ENCODE data around the gene CCM2L. TPM values are rescaled to one million over a fixed set of nuclear protein-coding genes. Genes with fewer than 3 reads are reported as not detected.

Gene CCM2L
- total RNA-seq, 2 donors from 2014 or later = not detected

DNA sequence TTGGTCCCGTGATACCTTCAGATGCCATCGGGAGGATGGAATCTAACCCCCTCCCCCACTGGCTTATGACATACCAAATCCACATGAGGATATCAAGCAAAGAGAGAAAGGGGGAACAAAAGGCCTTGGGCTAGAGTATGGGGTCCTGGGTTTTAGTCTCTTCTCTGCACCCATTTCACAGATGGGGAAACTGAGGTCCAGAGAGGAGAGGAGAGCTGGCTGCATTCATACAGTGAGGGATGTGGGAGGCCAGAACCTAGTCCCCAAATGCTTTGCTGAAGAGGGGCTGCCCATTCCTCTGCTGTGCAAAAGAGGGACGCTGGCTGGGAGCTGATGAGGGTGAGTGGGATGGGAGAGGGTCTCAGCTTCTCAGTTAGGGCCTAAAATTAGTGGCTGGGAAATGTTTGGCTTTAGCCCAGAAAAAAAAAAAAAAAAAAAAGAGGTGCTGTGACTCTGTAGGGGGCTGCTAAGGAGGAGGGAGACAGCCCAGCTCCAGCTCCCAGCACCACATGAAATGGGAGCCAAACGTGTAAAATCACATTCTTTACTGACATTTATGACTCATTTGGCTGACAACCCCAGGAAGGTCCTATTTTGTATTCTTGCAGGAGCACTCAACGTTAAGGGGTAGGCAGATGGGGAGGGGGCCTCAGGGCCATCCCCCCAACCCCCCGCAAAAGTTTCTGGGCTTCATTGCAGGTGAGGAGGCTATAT, 30.4 kb upstream of the CCM2L start:
- Mint-ChIP-seq H3K36me3 (ENCODE audit: low read depth) (peaks cover 7% of the 10 kb centered on the region), H3K27ac (no peak overlapping the region), H3K27me3 (peaks cover 54% of the 10 kb centered on the region), H3K4me1 (peaks cover 5% of the 10 kb centered on the region), H3K4me3 (no peak overlapping the region)
- no peak for ATAC-seq
- H3K9me3 ChIP-seq (ENCODE audit: control insufficient read depth, low read length, poor library complexity, severe bottlenecking) = no peaks in the 10 kb centered on the region
- DNase-seq = no peak

- Mint-ChIP-seq H3K27me3 (peaks cover 44% of the 10 kb centered on the region), H3K4me3 (no peak overlapping the region), H3K27ac (no peak overlapping the region), H3K36me3 (ENCODE audit: low read depth) (peaks cover 7% of the 10 kb centered on the region), H3K4me1 (peaks cover 5% of the 10 kb centered on the region)
- H3K9me3 ChIP-seq (ENCODE audit: control insufficient read depth, low read length, poor library complexity, severe bottlenecking) = no peaks in the 10 kb centered on the region
- ATAC-seq = no peak
- no peak for DNase-seq
Observed at GRCh38 chr20:31981784-31982183, 28.5 kb upstream of the CCM2L start.

- no peaks in the 10 kb centered on the region for H3K9me3 ChIP-seq (ENCODE audit: control insufficient read depth, low read length, poor library complexity, severe bottlenecking)
- no peak overlapping the region for H3K4me3 Mint-ChIP-seq
- peaks cover 12% of the 10 kb centered on the region for H3K4me1 Mint-ChIP-seq
- DNase-seq (no peak), ATAC-seq (no peak)
- peaks cover 22% of the 10 kb centered on the region for H3K27me3 Mint-ChIP-seq
- no peak overlapping the region for H3K27ac Mint-ChIP-seq
- peaks cover 7% of the 10 kb centered on the region for H3K36me3 Mint-ChIP-seq (ENCODE audit: low read depth)
Observed at GRCh38 chr20:31984981-31985471, 25.2 kb upstream of the CCM2L start.

DNA sequence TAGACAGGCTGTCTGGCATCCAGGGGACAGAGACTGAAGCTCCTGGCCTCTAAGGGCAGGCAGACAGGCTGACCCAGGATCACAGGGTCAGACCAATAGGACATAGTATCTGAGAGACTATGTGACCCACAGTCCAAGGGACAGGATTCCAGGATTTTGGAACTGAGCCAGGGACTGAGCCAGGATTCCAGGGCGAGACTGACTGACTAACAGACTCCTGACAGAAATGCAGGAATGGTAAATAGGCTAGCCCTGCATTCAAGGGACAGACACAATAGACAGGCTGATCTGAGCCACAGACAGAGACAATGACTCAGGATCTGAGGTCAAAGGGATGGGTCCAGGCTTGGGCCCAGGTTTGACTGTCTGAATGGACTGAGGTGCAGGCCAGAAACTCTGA, 22.5 kb upstream of the CCM2L start:
- DNase-seq (no peak), ATAC-seq (no peak)
- peaks cover 17% of the 10 kb centered on the region for H3K27me3 Mint-ChIP-seq
- H3K27ac Mint-ChIP-seq = no peak overlapping the region
- no peaks in the 10 kb centered on the region for H3K9me3 ChIP-seq (ENCODE audit: control insufficient read depth, low read length, poor library complexity, severe bottlenecking)
- peaks cover 9% of the 10 kb centered on the region for H3K4me1 Mint-ChIP-seq
- H3K36me3 Mint-ChIP-seq (ENCODE audit: low read depth) = peaks cover 3% of the 10 kb centered on the region
- H3K4me3 Mint-ChIP-seq = no peak overlapping the region

- ATAC-seq (no peak), DNase-seq (no peak)
- no peaks in the 10 kb centered on the region for H3K9me3 ChIP-seq (ENCODE audit: control insufficient read depth, low read length, poor library complexity, severe bottlenecking)
- no peaks in the 10 kb centered on the region for H3K36me3 Mint-ChIP-seq (ENCODE audit: low read depth)
- no peak overlapping the region for H3K4me3 Mint-ChIP-seq
- peak overlapping the region; percentile 4 for H3K27ac Mint-ChIP-seq
- peaks cover 9% of the 10 kb centered on the region for H3K4me1 Mint-ChIP-seq
- peaks cover 17% of the 10 kb centered on the region for H3K27me3 Mint-ChIP-seq
Observed at GRCh38 chr20:31988430-31989015, 21.7 kb upstream of the CCM2L start.

DNA sequence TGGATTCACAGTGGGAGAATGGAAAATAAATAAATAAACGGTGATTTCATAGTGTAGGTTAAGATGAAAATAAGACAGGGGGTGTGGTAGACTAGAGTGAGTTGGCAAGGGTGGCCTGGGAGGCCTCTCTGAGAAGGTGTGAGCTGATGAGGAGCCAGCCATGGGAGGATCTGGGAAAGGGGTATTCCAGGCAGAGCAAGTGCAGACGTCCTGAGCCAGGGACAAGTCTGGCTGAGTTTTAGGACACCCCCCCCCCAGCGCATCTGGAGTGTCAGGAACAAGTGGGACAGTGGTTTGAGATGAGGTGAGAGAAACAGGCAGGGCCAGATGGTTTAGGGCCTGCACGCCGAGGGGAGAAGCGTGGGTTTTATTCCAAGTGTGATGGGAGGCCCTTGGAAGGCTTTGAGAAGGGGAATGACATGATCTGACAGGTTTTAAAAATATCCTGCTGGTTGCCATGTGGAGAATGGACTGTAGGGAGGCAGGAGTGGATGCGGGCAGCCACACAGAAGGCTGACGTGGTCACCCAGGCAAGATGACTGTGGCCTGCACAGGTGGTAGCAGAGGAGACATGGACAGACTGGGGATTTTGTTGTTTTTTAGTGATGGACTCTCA, 21.1 kb upstream of the CCM2L start:
- H3K4me3 Mint-ChIP-seq = no peak overlapping the region
- peaks cover 9% of the 10 kb centered on the region for H3K4me1 Mint-ChIP-seq
- H3K9me3 ChIP-seq (ENCODE audit: control insufficient read depth, low read length, poor library complexity, severe bottlenecking) = no peaks in the 10 kb centered on the region
- DNase-seq (no peak), ATAC-seq (no peak)
- H3K27me3 Mint-ChIP-seq = peaks cover 23% of the 10 kb centered on the region
- no peak overlapping the region for H3K27ac Mint-ChIP-seq
- no peaks in the 10 kb centered on the region for H3K36me3 Mint-ChIP-seq (ENCODE audit: low read depth)

GRCh38 chr20:31990641-31991338, 19.4 kb upstream of the CCM2L start:
- no peaks in the 10 kb centered on the region for H3K9me3 ChIP-seq (ENCODE audit: control insufficient read depth, low read length, poor library complexity, severe bottlenecking)
- Mint-ChIP-seq H3K36me3 (ENCODE audit: low read depth) (peaks cover 2% of the 10 kb centered on the region), H3K4me3 (no peak overlapping the region), H3K27me3 (peaks cover 36% of the 10 kb centered on the region), H3K27ac (no peak overlapping the region), H3K4me1 (peaks cover 11% of the 10 kb centered on the region)
- DNase-seq (no peak), ATAC-seq (no peak)

DNA sequence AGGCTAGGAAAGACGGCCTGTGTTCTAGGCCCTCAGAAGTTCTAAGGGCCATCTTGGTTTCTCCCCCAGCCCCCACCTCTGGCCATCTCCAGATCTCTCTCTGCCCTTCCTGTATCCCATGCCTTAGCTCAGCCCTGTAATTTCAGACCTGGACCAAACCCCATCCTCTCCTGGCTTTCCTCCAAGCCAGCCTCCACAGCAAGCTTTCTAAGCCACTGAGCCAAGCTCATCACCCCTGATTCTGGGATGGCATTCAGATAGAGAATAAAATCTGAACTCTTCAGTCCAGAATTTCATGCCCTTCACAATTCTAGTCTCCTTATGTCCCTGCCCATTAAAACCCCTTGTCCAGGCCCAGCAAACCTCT, 18.9 kb upstream of the CCM2L start:
- H3K27me3 Mint-ChIP-seq = peaks cover 41% of the 10 kb centered on the region
- no peak for ATAC-seq

GRCh38 chr20:31992086-31992485, 18.2 kb upstream of the CCM2L start:
- peaks cover 9% of the 10 kb centered on the region for H3K36me3 Mint-ChIP-seq (ENCODE audit: low read depth)
- H3K27me3 Mint-ChIP-seq = peaks cover 49% of the 10 kb centered on the region
- H3K27ac Mint-ChIP-seq = no peak overlapping the region
- DNase-seq (no peak), ATAC-seq (no peak)
- no peaks in the 10 kb centered on the region for H3K9me3 ChIP-seq (ENCODE audit: control insufficient read depth, low read length, poor library complexity, severe bottlenecking)
- no peak overlapping the region for H3K4me3 Mint-ChIP-seq
- H3K4me1 Mint-ChIP-seq = peaks cover 13% of the 10 kb centered on the region

More for the DNA sequence above, 18.9 kb upstream of the CCM2L start:
- no peak for DNase-seq
- peaks cover 7% of the 10 kb centered on the region for H3K36me3 Mint-ChIP-seq (ENCODE audit: low read depth)
- peaks cover 13% of the 10 kb centered on the region for H3K4me1 Mint-ChIP-seq
- H3K27ac Mint-ChIP-seq = no peak overlapping the region
- no peaks in the 10 kb centered on the region for H3K9me3 ChIP-seq (ENCODE audit: control insufficient read depth, low read length, poor library complexity, severe bottlenecking)
- no peak overlapping the region for H3K4me3 Mint-ChIP-seq

GRCh38 chr20:31996996-31997395, 13.2 kb upstream of the CCM2L start:
- H3K9me3 ChIP-seq (ENCODE audit: control insufficient read depth, low read length, poor library complexity, severe bottlenecking) = no peaks in the 10 kb centered on the region
- H3K4me3 Mint-ChIP-seq = no peak overlapping the region
- ATAC-seq = no peak
- peaks cover 65% of the 10 kb centered on the region for H3K27me3 Mint-ChIP-seq
- H3K4me1 Mint-ChIP-seq = peaks cover 4% of the 10 kb centered on the region
- no peak for DNase-seq
- H3K36me3 Mint-ChIP-seq (ENCODE audit: low read depth) = peaks cover 9% of the 10 kb centered on the region
- no peak overlapping the region for H3K27ac Mint-ChIP-seq

DNA sequence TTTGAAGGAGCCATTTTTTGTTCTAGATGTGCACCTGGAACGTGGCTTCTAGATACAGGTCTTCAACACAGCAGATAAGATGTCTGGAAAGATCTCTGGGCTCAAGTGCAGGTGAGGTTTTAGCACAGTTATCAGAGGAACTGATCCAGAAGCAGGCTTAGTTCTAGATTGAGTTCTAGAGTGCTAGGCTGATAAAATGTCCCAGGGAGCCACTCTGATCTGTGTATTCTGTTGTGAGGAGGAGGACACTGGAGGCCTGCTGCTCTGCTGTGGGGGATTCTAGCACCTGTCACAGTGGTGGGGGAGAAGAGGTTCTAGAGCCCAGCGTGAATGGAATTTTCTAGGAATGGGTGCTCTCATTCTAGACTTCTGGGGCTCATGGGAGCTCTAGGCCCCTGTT, 12.0 kb upstream of the CCM2L start:
- H3K4me3 Mint-ChIP-seq = no peak overlapping the region
- H3K9me3 ChIP-seq (ENCODE audit: control insufficient read depth, low read length, poor library complexity, severe bottlenecking) = no peaks in the 10 kb centered on the region
- H3K4me1 Mint-ChIP-seq = peaks cover 4% of the 10 kb centered on the region
- H3K27ac Mint-ChIP-seq = no peak overlapping the region
- DNase-seq (no peak), ATAC-seq (no peak)
- peaks cover 9% of the 10 kb centered on the region for H3K36me3 Mint-ChIP-seq (ENCODE audit: low read depth)
- H3K27me3 Mint-ChIP-seq = peaks cover 58% of the 10 kb centered on the region

DNA sequence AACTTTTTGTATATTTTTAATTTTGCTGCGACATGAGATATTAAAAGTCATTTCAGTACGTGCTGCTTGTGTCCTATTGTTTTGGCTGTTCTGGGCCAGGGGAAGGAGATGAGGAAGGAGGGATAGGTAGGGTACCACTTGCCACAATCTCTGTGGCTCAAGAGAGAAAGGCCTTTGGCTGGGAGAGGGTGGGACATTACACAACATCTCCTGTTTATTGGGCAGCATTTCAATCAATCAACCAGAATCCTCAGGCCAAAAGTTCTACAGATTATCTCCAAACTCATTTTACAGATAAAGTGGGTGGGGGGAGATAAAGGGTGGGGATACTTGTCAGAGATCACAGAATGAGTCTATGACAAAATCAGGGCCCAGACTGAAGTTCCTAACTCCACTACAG, 6.9 kb upstream of the CCM2L start:
- no peak overlapping the region for H3K4me3 Mint-ChIP-seq

DNA sequence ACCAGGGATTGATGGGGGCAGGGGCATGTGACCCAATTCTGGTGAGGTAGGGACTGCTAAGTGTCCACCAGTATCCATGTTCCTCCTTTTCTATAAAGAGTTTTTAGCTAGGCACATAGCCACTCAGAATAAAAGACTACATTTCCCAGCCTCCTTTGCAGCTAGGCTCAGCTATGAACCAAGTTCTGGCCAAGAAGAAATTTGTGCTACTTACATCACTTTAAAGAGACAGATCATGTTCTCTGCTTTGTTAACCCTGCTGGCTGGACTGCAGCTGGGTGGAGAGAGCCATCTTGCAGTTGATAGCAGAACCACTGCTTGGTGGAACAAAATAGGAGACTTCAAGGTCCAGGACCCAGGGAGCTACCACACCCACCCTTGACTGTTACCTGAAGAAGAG, 5.3 kb upstream of the CCM2L start:
- Mint-ChIP-seq H3K27ac (no peak overlapping the region), H3K36me3 (ENCODE audit: low read depth) (no peaks in the 10 kb centered on the region), H3K27me3 (peaks cover 40% of the 10 kb centered on the region), H3K4me1 (peaks cover 4% of the 10 kb centered on the region), H3K4me3 (no peak overlapping the region)
- DNase-seq (no peak), ATAC-seq (no peak)
- H3K9me3 ChIP-seq (ENCODE audit: control insufficient read depth, low read length, poor library complexity, severe bottlenecking) = no peaks in the 10 kb centered on the region

More for the DNA sequence above, 6.9 kb upstream of the CCM2L start:
- Mint-ChIP-seq H3K36me3 (ENCODE audit: low read depth) (no peaks in the 10 kb centered on the region), H3K27me3 (peaks cover 39% of the 10 kb centered on the region), H3K4me1 (peaks cover 4% of the 10 kb centered on the region), H3K27ac (no peak overlapping the region)
- H3K9me3 ChIP-seq (ENCODE audit: control insufficient read depth, low read length, poor library complexity, severe bottlenecking) = no peaks in the 10 kb centered on the region
- DNase-seq (no peak), ATAC-seq (no peak)
